Kidney (tissue), 14 donors: Measurements from ENCODE around the gene TMEM45A. TPM values are rescaled to one million over a fixed set of nuclear protein-coding genes. Genes with fewer than 3 reads are reported as not detected.

Experiments
- DNase-seq, 5 donors: peaks; one replicate each; pipeline ENCODE4 v3.0.0-alpha.2; 2013 to 2020
- FAIRE-seq: peaks from 2 replicates; lab custom pipeline; 2012; peaks lifted over from hg19 to GRCh38; lab: Jason Lieb, UNC
- H3K27ac ChIP-seq, 2 donors: one replicate each; pipeline ENCODE4 v1.7.0; 2013; ENCODE audit warnings: low read depth in 2 of 2, low read length in 2 of 2, inconsistent platforms in 1 of 2
- H3K27me3 ChIP-seq: one replicate; pipeline ENCODE4 v1.7.1; 2013; ENCODE audit warnings: low read length, inconsistent platforms; ENCODE audit not compliant: control insufficient read depth, insufficient read depth
- H3K36me3 ChIP-seq, 3 donors: one replicate each; pipeline versions ENCODE4 v1.7.0 to v1.7.1; 2013; ENCODE audit warnings: low read length in 3 of 3, control low read depth in 1 of 3, inconsistent platforms in 1 of 3; ENCODE audit not compliant: insufficient read depth in 3 of 3, control insufficient read depth in 2 of 3
- H3K4me1 ChIP-seq, 3 donors: one replicate each; pipeline versions ENCODE4 v1.7.0 to v1.7.1; 2013; ENCODE audit warnings: low read length in 3 of 3, inconsistent platforms in 1 of 3, low read depth in 1 of 3; ENCODE audit not compliant: control insufficient read depth in 2 of 3, insufficient read depth in 2 of 3
- H3K4me3 ChIP-seq, 3 donors: one replicate each; pipeline versions ENCODE4 v1.7.0 to v1.8.1; 2013; ENCODE audit warnings: low read length in 3 of 3, control low read depth in 1 of 3, inconsistent platforms in 1 of 3
- H3K9ac ChIP-seq, 3 donors: one replicate each; pipeline versions ENCODE4 v1.7.0 to v1.7.1; 2013; ENCODE audit warnings: low read length in 3 of 3, control low read depth in 1 of 3, inconsistent platforms in 1 of 3
- H3K9me3 ChIP-seq, 3 donors: one replicate each; pipeline versions ENCODE4 v1.7.0 to v1.7.1; 2013; ENCODE audit warnings: low read length in 3 of 3, control low read depth in 1 of 3, inconsistent platforms in 1 of 3; ENCODE audit not compliant: control insufficient read depth in 2 of 3, insufficient read depth in 1 of 3
- CTCF ChIP-seq: IDR thresholded peaks from 3 replicates; pipeline ENCODE4 v1.5.1; 2012; ENCODE audit warnings: mild to moderate bottlenecking, moderate library complexity, borderline replicate concordance; ENCODE audit not compliant: insufficient read depth; ENCODE audit errors: extremely low read depth
- intact Hi-C: fragments of 100-400 bp; cut with DNase I; formaldehyde crosslinking; loops from one replicate; pipeline ENCODE4 v1.11.1; 2022
- polyA plus RNA-seq: library from polyadenylated mRNA; stranded (reverse); fragments of 350-450 nt; fragmentation: Illumina TruSeq; extraction: RNeasy Lipid Tissue Mini Kit (QIAGEN cat#74804); gene quantifications from one replicate; pipeline ENCODE4 v1.2.3, GENCODE V29; 2014; ENCODE audit warnings: low read depth, low replicate concordance; ENCODE audit not compliant: insufficient read depth
- total RNA-seq: library from RNA; stranded (reverse); fragmentation: NEBNext Ultra II Directional; extraction: Animal tissue kit (Norgen Biotek cat#: 25700); gene quantifications from one replicate; pipeline ENCODE4 v1.2.1, GENCODE V29; 2021
- donor health status: control.
- donor health status: control.
- donor health status: control.
- donor health status: control.
- donor health status: control.
- donor health status: DM: yes; HTN: yes; CAD: no.
- donor health status: Normal renal cell carcinoma (clear cell type).

Gene TMEM45A
- total and polyA plus RNA-seq, 2 donors from 2014 or later, result 3.4 to 4.6 TPM

GRCh38 chr3:100600181-100601042 lies 108.0 kb downstream of the TMEM45A start:
- no peak for TF ChIP-seq CTCF
- intact Hi-C loops, result no loop called here
- H3K4me1 ChIP-seq, result peaks cover 0 to 2% (median 0%) of the 10 kb centered on the region in 3 donors
- no peaks in the 10 kb centered on the region for H3K9me3 ChIP-seq
- H3K36me3 ChIP-seq, result no peaks in the 10 kb centered on the region
- no peak overlapping the region for H3K27ac ChIP-seq
- FAIRE-seq, result no peak
- H3K4me3 ChIP-seq, result no peak overlapping the region
- H3K9ac ChIP-seq, result no peak overlapping the region
- no peaks in the 10 kb centered on the region for H3K27me3 ChIP-seq
- DNase-seq, result peak in 1 of 5 donors; percentile 41

- Histone ChIP-seq H3K4me3 (no peak overlapping the region), H3K27ac (no peak overlapping the region), H3K36me3 (no peaks in the 10 kb centered on the region), H3K9me3 (no peaks in the 10 kb centered on the region), H3K9ac (no peak overlapping the region), H3K4me1 (peaks cover 0 to 2% (median 0%) of the 10 kb centered on the region in 3 donors), H3K27me3 (no peaks in the 10 kb centered on the region)
- FAIRE-seq, result no peak
- no peak for DNase-seq
- no peak for TF ChIP-seq CTCF
- intact Hi-C loops, result no loop called here
Observed at GRCh38 chr3:100602506-100603444, 110.4 kb downstream of the TMEM45A start.

GRCh38 chr3:100603469-100603868 lies 111.0 kb downstream of the TMEM45A start:
- Histone ChIP-seq H3K4me1 (peaks cover 0 to 2% (median 0%) of the 10 kb centered on the region in 3 donors), H3K27ac (no peak overlapping the region), H3K4me3 (no peak overlapping the region), H3K36me3 (no peaks in the 10 kb centered on the region), H3K27me3 (no peaks in the 10 kb centered on the region), H3K9ac (no peak overlapping the region), H3K9me3 (no peaks in the 10 kb centered on the region)
- peak; percentile 7 for TF ChIP-seq CTCF
- FAIRE-seq (no peak), DNase-seq (peak in 2 of 5 donors; percentile 30 to 44)
- intact Hi-C loops, result no loop called here
